Limb (tissue), 2 donors: ENCODE measurements around the gene CWF19L2.

Experiments
- DNase-seq, 2 donors: peaks; one replicate each; pipeline ENCODE4 v3.0.0-alpha.2; 2016; ENCODE audit errors: extremely low spot score in 2 of 2

CWF19L2 gene

DNA sequence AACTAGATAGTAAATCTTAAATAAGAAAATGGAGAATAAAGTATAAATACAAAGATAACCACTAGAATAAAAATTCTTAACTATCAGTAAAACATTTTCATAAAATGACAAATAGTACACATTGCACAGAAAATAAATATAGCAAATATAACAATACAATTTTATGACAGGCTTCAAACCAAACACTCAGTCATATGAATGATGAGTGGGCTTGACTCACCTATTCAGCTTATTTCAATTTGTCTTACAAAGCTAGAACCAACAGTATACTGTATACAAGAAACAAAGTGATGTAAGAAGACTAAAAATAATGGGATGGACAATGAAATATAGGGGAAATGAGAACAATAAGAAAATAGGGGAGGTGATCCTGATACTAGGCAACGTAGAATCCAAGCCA is 141.2 kb downstream of the CWF19L2 start:
- no peak for DNase-seq

DNA sequence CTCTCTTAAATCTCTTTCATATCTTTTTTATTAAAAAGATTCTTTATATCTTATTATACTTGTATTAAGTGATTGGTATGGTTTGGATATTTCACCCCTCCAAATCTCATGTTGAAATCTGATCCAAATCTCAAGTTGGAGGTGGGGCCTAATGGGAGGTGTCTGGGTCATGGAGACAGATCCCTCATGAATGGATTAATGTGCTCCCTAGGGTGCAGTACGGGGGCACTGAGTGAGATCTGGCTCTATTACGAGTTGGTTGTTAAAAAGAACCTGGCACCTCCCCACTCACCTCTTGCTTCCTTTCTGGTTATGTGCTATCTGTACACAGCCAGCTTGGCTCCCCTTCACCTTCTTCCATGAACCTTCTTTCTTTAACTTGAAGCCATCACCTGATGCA is 149.6 kb downstream of the CWF19L2 start:
- DNase-seq: no peak

DNA sequence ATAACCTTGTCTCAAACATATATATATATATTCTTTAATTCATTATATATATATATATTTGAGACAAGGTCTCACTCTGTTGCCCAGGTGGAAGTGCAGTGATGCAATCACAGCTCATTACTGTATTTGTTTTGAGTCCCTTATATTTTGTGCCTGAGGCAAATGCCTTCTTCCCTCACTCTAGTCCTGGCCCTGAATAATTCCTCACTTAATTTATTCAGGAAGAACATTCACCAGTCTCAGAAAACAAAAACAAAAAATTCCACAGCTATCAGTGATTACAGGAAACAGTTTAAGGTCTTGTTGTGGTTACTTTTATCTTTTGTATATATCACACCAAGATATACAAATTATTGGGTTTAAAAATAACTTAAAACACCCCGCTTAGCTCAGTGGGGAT is 155.7 kb downstream of the CWF19L2 start:
- DNase-seq: no peak

DNA sequence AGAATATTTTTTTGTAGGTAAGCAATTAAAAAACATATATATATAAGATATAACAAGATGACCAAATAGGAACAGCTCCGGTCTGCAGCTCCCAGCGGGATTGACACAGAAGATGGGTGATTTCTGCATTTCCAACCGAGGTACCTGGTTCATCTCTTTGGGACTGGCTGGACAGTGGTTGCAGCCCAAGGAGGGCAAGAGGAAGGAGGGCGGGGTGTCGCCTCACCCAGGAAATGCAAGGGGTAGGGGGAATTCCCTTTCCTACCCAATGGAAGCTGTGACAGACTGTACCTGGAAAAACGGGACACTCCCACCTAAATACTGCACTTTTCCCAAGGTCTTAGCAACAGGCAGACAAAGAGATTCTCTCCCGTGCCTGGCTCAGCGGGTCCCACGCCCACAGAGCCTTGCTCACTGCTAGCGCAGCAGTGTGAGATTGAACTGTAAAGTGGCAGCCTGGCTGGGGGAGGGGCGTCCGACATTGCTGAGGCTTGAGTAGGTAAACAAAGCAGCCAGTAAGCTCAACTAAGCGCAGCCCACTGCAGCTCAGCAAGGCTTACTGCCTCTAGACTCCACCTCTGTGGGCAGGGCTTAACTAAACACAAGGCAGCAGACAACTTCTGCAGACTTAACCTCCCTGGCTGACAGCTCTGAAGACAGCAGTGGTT is 163.8 kb downstream of the CWF19L2 start:
- no peak for DNase-seq

DNA sequence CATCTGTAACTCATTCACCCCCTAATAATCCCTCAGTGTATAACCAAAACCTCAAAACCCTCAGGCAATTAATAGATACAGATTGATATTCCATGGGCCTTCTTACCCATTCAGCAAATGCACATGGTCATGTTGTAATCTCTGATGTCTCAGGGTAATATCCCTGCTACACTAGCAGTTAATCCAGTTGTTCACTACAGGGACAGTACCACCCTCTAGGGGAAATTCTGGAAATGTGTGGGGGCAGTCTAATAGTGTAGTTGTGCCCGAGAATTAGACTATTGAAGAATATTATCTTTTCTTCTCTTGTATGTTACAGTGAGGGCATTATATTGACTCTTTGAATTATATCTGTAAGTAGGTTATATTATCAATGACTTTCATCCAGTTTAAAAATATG is 175.4 kb downstream of the CWF19L2 start:
- no peak for DNase-seq
